GM21529 (cell line): ENCODE measurements around the gene SUPT16H.

Experiments used
- ATAC-seq: cut with Tn5 transposase; IDR thresholded peaks from one replicate; pipeline ENCODE4 v1.9.1; 2021; ENCODE audit not compliant: unreplicated experiment

SUPT16H gene

DNA sequence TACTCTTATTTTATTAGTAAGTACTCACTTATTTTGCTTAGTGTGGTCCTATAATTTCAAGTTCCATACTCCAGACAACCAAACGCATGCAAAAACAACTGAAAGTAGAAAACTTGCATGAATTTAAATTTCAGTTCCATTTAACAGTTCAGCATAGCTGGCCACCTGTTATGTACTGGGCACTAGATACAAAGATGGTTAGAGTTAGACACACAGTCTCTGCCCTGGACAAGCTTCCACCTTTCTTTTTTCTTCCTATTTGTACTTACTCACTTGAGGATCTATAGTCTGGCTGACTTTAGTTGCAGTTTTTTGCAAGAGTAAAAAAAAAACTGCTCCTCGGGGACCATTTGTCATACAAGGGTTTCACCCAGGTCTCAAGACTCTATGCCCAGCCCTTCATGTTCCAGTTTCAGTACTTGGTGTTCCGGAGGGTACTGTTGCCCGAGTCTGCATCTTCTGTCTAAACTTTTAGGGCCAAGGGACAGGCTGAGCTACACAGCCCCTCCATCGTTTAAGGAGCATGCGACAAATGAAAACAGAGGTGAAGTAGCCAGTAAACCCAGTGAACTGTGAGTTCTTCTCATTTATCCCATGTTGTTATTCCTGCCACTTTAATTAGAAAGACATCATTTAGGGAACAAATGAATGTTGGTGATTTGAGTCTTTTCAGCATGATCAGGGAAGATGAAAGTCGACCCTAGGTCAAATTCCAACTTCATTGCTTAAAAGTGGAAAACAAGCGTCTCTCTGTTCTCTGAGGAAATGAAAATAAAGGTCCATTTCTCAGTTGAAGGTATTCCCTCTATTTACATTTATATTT is 81.6 kb downstream of the SUPT16H start:
- ATAC-seq: no peak
